Lung (tissue), 12 donors: Measurements from ENCODE around the gene UBE2U. TPM values are rescaled to one million over a fixed set of nuclear protein-coding genes. Genes with fewer than 3 reads are reported as not detected.

Experiments used
- ATAC-seq: fragments of 200-7000 bp; cut with Tn5 transposase; one replicate; pipeline ENCODE4 v1.9.1; 2020; ENCODE audit warnings: moderate number of reproducible peaks; ENCODE audit not compliant: insufficient read depth, low FRiP score
- DNase-seq, 3 donors: peaks; one replicate each; pipeline ENCODE4 v3.0.0-alpha.2; 2013 to 2017
- H3K27ac ChIP-seq, 2 donors: one replicate each; pipeline ENCODE4 v1.5.1; 2013; ENCODE audit warnings: mild to moderate bottlenecking in 2 of 2, moderate library complexity in 2 of 2, control low read depth in 1 of 2, inconsistent platforms in 1 of 2, low read depth in 1 of 2, low read length in 1 of 2
- H3K27me3 ChIP-seq, 3 donors: one replicate each; pipeline ENCODE4 v1.5.1; 2013; ENCODE audit warnings: low read length in 2 of 3; ENCODE audit not compliant: control insufficient read depth in 3 of 3, insufficient read depth in 3 of 3
- H3K36me3 ChIP-seq, 4 donors: one replicate each; pipeline ENCODE4 v1.5.1; 2013; ENCODE audit warnings: low read length in 4 of 4, mild to moderate bottlenecking in 1 of 4, moderate library complexity in 1 of 4; ENCODE audit not compliant: control insufficient read depth in 4 of 4, insufficient read depth in 4 of 4
- H3K4me1 ChIP-seq, 5 donors: one replicate each; pipeline ENCODE4 v1.5.1; 2013; ENCODE audit warnings: low read length in 5 of 5, mild to moderate bottlenecking in 2 of 5, moderate library complexity in 1 of 5; ENCODE audit not compliant: control insufficient read depth in 5 of 5, insufficient read depth in 5 of 5
- H3K4me3 ChIP-seq: one replicate; pipeline ENCODE4 v1.5.1; 2013; ENCODE audit warnings: mild to moderate bottlenecking, control low read depth, moderate library complexity
- H3K9ac ChIP-seq, 2 donors: one replicate each; pipeline ENCODE4 v1.5.1; 2013; ENCODE audit warnings: low read length in 2 of 2, control low read depth in 1 of 2; ENCODE audit not compliant: insufficient read depth in 1 of 2
- H3K9me3 ChIP-seq, 4 donors: one replicate each; pipeline ENCODE4 v1.5.1; 2013; ENCODE audit warnings: low read length in 3 of 4, mild to moderate bottlenecking in 1 of 4, moderate library complexity in 1 of 4; ENCODE audit not compliant: control insufficient read depth in 4 of 4, insufficient read depth in 3 of 4
- WGBS, 2 donors: extraction: QIAGEN DNeasy Blood & Tissue Kit; methylation state at CpG; one replicate each; pipeline ENCODE4 v1.1.7; 2013; 5-methylcytosine and 5-hydroxymethylcytosine counted together
- polyA plus RNA-seq, 2 donors: library from polyadenylated mRNA; stranded (reverse); fragments of 200-250 nt; gene quantifications; one replicate each; pipeline ENCODE4 v1.2.1, GENCODE V29; 2013
- total RNA-seq, 2 donors: library from RNA; depleted of rRNA in 1 of 2; stranded (reverse); fragments of >200 nt in 1 of 2; gene quantifications; one replicate each; pipeline ENCODE4 v1.2.1, GENCODE V29; 2014 to 2021
- TF ChIP-seq, protein P1 (sequence below): IDR thresholded peaks from 2 replicates; pipeline ENCODE4 v1.5.1; 2012; ENCODE audit warnings: mild to moderate bottlenecking; ENCODE audit errors: control extremely low read depth, extremely low read depth
- donor health status: control.
- donor health status: control.
- donor health status: Bipolar disorder and iron deficiency.
- donor health status: healthy.
- donor health status: DM: yes; HTN: yes; CAD: no.

The UBE2U gene
- total and polyA plus RNA-seq, 4 donors: not detected

DNA sequence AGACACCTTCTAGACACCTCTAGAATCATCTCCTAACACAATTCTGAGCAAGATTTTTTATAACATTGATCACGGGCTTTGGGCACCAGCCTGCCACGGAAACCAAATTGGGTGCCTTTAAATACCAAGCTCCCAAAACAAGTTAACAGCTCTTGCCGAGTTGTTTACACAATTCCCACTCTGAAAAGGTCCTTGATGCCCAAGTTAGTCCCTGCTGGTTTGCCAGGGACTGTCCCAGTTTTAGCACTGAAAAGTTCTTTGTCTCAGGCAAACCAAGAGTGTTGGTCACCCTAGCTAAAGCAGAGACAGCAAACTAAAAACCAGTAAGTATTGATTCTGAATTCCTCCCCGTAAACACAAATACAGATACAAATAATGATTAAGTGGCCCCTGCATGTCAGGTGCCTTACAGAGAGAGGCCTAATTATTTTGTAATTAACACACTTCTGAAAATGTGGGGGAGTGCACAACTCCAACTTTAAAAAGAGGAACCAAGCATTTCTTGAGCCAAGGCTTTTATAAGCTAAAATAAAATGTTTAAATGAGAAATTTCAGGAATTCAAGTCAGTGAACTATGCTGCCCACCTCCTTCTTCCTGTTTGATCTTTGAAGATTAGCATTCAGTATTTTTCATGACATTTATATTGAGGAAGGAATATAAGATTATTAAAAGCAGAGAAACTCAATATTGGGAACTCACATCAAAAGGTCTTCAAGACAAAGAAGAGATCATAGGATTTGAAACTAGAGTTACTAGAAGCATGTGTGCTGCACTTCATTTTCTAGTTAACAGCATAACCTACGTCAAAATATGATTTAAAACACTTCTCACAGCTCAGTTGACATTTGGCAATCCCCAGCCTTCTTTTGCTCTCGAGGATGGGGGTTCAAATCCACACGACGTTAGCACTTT lies 9.0 kb upstream of the UBE2U start:
- DNase-seq (no peak), ATAC-seq (no peak)
- Histone ChIP-seq H3K27ac (no peak overlapping the region), H3K9ac (no peak overlapping the region), H3K4me3 (no peak overlapping the region), H3K36me3 (no peaks in the 10 kb centered on the region), H3K4me1 (peaks cover 0 to 12% (median 0%) of the 10 kb centered on the region in 5 donors), H3K27me3 (no peaks in the 10 kb centered on the region), H3K9me3 (no peaks in the 10 kb centered on the region)
- TF ChIP-seq, protein P1, sequence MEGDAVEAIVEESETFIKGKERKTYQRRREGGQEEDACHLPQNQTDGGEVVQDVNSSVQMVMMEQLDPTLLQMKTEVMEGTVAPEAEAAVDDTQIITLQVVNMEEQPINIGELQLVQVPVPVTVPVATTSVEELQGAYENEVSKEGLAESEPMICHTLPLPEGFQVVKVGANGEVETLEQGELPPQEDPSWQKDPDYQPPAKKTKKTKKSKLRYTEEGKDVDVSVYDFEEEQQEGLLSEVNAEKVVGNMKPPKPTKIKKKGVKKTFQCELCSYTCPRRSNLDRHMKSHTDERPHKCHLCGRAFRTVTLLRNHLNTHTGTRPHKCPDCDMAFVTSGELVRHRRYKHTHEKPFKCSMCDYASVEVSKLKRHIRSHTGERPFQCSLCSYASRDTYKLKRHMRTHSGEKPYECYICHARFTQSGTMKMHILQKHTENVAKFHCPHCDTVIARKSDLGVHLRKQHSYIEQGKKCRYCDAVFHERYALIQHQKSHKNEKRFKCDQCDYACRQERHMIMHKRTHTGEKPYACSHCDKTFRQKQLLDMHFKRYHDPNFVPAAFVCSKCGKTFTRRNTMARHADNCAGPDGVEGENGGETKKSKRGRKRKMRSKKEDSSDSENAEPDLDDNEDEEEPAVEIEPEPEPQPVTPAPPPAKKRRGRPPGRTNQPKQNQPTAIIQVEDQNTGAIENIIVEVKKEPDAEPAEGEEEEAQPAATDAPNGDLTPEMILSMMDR: no peak
- 64 to 74% methylated on average over 8 of the region's 8 CpGs for WGBS, 2 donors

DNA sequence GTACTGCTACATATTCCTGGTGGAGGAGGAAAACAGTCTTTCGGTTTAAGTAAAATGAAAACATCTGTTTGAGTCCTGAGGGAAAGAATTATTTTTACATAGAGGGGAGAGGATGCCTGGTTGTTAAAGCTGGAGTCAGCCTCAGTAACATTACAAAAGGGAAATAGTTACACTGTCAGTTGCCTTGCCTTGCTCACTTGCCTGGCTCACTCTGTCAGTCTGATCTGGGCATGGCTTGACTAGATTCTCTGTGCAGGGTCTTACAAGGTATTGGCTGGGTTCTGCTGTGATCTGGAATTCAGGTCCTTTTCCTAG lies 8.4 kb upstream of the UBE2U start:
- no peaks in the 10 kb centered on the region for H3K27me3 ChIP-seq
- peaks cover 0 to 12% (median 0%) of the 10 kb centered on the region in 5 donors for H3K4me1 ChIP-seq
- ATAC-seq (no peak), DNase-seq (no peak)
- H3K9ac ChIP-seq: no peak overlapping the region
- WGBS, 2 donors: 83 to 94% methylated on average over 1 of the region's 1 CpG
- H3K36me3 ChIP-seq: no peaks in the 10 kb centered on the region
- TF ChIP-seq, protein P1: no peak
- no peaks in the 10 kb centered on the region for H3K9me3 ChIP-seq
- no peak overlapping the region for H3K27ac ChIP-seq
- no peak overlapping the region for H3K4me3 ChIP-seq

DNA sequence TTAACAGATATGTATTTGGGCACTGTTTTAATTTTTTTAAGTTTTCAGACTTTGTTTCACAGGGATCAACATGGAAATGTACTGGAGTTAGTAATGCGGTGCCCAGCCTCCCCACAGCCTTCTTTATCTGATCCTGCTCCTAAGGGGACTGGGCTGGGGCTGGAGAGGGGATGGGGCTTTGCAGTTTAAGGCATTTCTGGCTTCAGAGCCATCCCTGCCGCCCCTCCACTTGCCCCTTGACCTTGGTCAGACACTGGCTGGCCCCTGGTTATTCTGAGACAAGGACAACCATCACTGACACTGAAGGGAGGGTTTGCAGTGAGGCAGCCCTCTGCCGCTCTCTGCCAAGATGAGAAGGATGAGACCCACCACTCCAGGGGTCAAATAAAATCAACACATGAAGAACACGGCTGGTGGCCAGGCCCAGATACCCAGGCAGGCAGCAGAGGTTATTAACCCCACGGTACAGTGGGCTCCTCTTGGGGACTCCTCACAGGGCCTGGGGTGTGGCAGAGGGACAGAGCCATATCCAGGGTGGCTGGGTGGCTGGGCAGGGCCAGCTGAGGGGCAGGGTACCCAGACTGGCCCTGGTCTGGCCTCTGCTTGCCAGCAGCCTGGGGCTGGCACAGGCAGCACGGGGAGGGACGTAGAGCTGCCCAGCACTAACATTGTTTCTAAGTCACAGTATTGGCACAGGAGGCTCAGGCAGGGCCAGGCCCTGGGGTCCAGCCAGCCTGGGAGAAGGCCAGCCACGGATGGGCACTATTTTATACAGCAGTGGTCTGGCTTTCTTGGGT lies 7.2 kb upstream of the UBE2U start:
- no peak overlapping the region for H3K4me3 ChIP-seq
- H3K27ac ChIP-seq: no peak overlapping the region
- H3K36me3 ChIP-seq: no peaks in the 10 kb centered on the region
- H3K9ac ChIP-seq: no peak overlapping the region
- H3K4me1 ChIP-seq: peaks cover 0 to 12% (median 0%) of the 10 kb centered on the region in 5 donors
- no peak for ATAC-seq
- H3K27me3 ChIP-seq: no peaks in the 10 kb centered on the region
- DNase-seq: no peak
- WGBS, 2 donors: 85% methylated on average over 8 of the region's 8 CpGs
- TF ChIP-seq, protein P1: no peak
- no peaks in the 10 kb centered on the region for H3K9me3 ChIP-seq
